MM.1S (cell line): ENCODE data around the gene MED27.
A peak's percentile ranks its signal among the peaks of the same experiment; 100 is the strongest.

Experiments
- DNase-seq: peaks from one replicate; pipeline ENCODE4 v3.0.0-alpha.2; 2015
- H2AFZ ChIP-seq: fragments of 300-600 bp; sonication (generic); 2 replicates; pipeline ENCODE4 v1.6.0; 2016; ENCODE audit warnings: antibody characterized with exemption, low read length
- H3F3A ChIP-seq: fragments of 300-600 bp; sonication (generic); 2 replicates; pipeline ENCODE4 v1.6.1; 2016; ENCODE audit warnings: mild to moderate bottlenecking, antibody characterized with exemption, low read length, moderate library complexity, mixed read lengths; ENCODE audit not compliant: insufficient read depth
- H3K27ac ChIP-seq: fragments of 300-600 bp; sonication (generic); 2 replicates; pipeline ENCODE4 v1.5.1; 2016; ENCODE audit warnings: mild to moderate bottlenecking, low read length
- H3K27me3 ChIP-seq: fragments of 300-600 bp; sonication (generic); replicated peaks from 2 replicates; pipeline ENCODE4 v1.6.0; 2016; ENCODE audit warnings: low read length; ENCODE audit not compliant: insufficient read depth
- H3K36me3 ChIP-seq: fragments of 300-600 bp; sonication (generic); replicated peaks from 2 replicates; pipeline ENCODE4 v1.6.1; 2016; ENCODE audit warnings: mild to moderate bottlenecking, low read length, mixed read lengths; ENCODE audit not compliant: insufficient read depth
- H3K4me1 ChIP-seq: fragments of 300-600 bp; sonication (generic); 2 replicates; pipeline ENCODE4 v1.6.1; 2016; ENCODE audit warnings: low read length, mixed read lengths
- H3K4me2 ChIP-seq: fragments of 300-600 bp; sonication (generic); 2 replicates; pipeline ENCODE4 v1.6.0; 2016; ENCODE audit warnings: low read depth, low read length
- H3K4me3 ChIP-seq: fragments of 300-600 bp; sonication (generic); 2 replicates; pipeline ENCODE4 v1.5.1; 2016; ENCODE audit warnings: low read length, mixed read lengths
- H3K79me2 ChIP-seq: fragments of 300-600 bp; sonication (generic); 2 replicates; pipeline ENCODE4 v1.6.1; 2016; ENCODE audit warnings: mixed run types, low read length, mixed read lengths
- H3K9ac ChIP-seq: fragments of 300-600 bp; sonication (generic); 2 replicates; pipeline ENCODE4 v1.6.1; 2016; ENCODE audit warnings: low read length, mixed read lengths
- H3K9me2 ChIP-seq: fragments of 300-600 bp; sonication (generic); replicated peaks from 2 replicates; pipeline ENCODE4 v1.6.1; 2016; ENCODE audit warnings: mild to moderate bottlenecking, low read length, mixed read lengths; ENCODE audit not compliant: insufficient read depth
- H3K9me3 ChIP-seq: fragments of 300-600 bp; sonication (generic); replicated peaks from 2 replicates; pipeline ENCODE4 v1.6.1; 2016; ENCODE audit warnings: mild to moderate bottlenecking, low read length, mixed read lengths; ENCODE audit not compliant: insufficient read depth
- H4K20me1 ChIP-seq: fragments of 300-600 bp; sonication (generic); 2 replicates; pipeline ENCODE4 v1.6.1; 2016; ENCODE audit warnings: mild to moderate bottlenecking, low read length, moderate library complexity, mixed read lengths; ENCODE audit not compliant: insufficient read depth
- CTCF ChIP-seq: fragments of 300-600 bp; sonication (generic); IDR thresholded peaks from 2 replicates; pipeline ENCODE4 v1.5.1; 2016; ENCODE audit warnings: antibody characterized with exemption, low read length, mixed read lengths
- EZH2 ChIP-seq: fragments of 300-600 bp; sonication (generic); optimal IDR thresholded peaks from 2 replicates; pipeline ENCODE3; 2017; ENCODE audit warnings: low read depth, mild to moderate bottlenecking, antibody characterized with exemption, low read length, mixed read lengths
- EZH2phosphoT487 ChIP-seq: fragments of 300-600 bp; sonication (generic); IDR thresholded peaks from 2 replicates; pipeline ENCODE4 v1.6.1; 2018; ENCODE audit warnings: antibody characterized with exemption, low read length

MED27 gene

GRCh38 chr9:131888923-131889322 lies 190.7 kb downstream of the MED27 start:
- Histone ChIP-seq H3K36me3 (no peaks in the 10 kb centered on the region), H3F3A (peaks cover 11% of the 10 kb centered on the region; the same call in 1 of the 2 replicates), H3K4me1 (peaks cover 17% of the 10 kb centered on the region), H3K27ac (no peak overlapping the region), H3K9ac (no peak overlapping the region), H3K4me2 (no peak overlapping the region), H3K4me3 (no peak overlapping the region), H3K79me2 (no peaks in the 10 kb centered on the region), H3K9me2 (no peaks in the 10 kb centered on the region), H3K27me3 (no peaks in the 10 kb centered on the region), H3K9me3 (no peaks in the 10 kb centered on the region), H4K20me1 (no peaks in the 10 kb centered on the region), H2AFZ (no peak overlapping the region)
- TF ChIP-seq CTCF: no peak
- TF ChIP-seq EZH2phosphoT487: no peak
- TF ChIP-seq EZH2: no peak
- no peak for DNase-seq

GRCh38 chr9:131887680-131888079 lies 192.0 kb downstream of the MED27 start:
- Histone ChIP-seq H3K9me3 (no peaks in the 10 kb centered on the region), H3K36me3 (no peaks in the 10 kb centered on the region), H3K27me3 (no peaks in the 10 kb centered on the region), H3K4me2 (peak overlapping the region; percentile 55; the same call in 1 of the 2 replicates), H3K27ac (peak overlapping the region; percentile 10; the same call in 1 of the 2 replicates), H3K79me2 (no peaks in the 10 kb centered on the region), H3K4me1 (peaks cover 17% of the 10 kb centered on the region), H3K4me3 (no peak overlapping the region), H3K9ac (no peak overlapping the region), H4K20me1 (no peaks in the 10 kb centered on the region), H2AFZ (no peak overlapping the region), H3K9me2 (no peaks in the 10 kb centered on the region), H3F3A (peaks cover 11% of the 10 kb centered on the region; the same call in 1 of the 2 replicates)
- DNase-seq: peak; percentile 87
- TF ChIP-seq EZH2phosphoT487 (no peak), EZH2 (no peak), CTCF (no peak)

GRCh38 chr9:131886826-131887225 lies 192.8 kb downstream of the MED27 start:
- no peak for DNase-seq
- TF ChIP-seq CTCF: no peak
- no peak for TF ChIP-seq EZH2phosphoT487
- no peak for TF ChIP-seq EZH2

More at GRCh38 chr9:131886826-131887225, 192.8 kb downstream of the MED27 start:
- H3K9me3 ChIP-seq: no peaks in the 10 kb centered on the region
- no peak overlapping the region for H3K9ac ChIP-seq
- no peak overlapping the region for H3K4me3 ChIP-seq
- H3F3A ChIP-seq: peaks cover 11% of the 10 kb centered on the region; the same call in 1 of the 2 replicates
- H3K9me2 ChIP-seq: no peaks in the 10 kb centered on the region
- H2AFZ ChIP-seq: no peak overlapping the region
- H3K4me2 ChIP-seq: no peak overlapping the region
- no peaks in the 10 kb centered on the region for H3K36me3 ChIP-seq
- peaks cover 17% of the 10 kb centered on the region for H3K4me1 ChIP-seq
- no peak overlapping the region for H3K27ac ChIP-seq
- H3K79me2 ChIP-seq: no peaks in the 10 kb centered on the region
- H4K20me1 ChIP-seq: no peaks in the 10 kb centered on the region
- H3K27me3 ChIP-seq: no peaks in the 10 kb centered on the region
